HUES48 (cell line): Measurements from ENCODE around the gene CAMK2A.

Experiments used
- H3K27ac ChIP-seq: one replicate; pipeline ENCODE4 v1.7.0; 2013; ENCODE audit warnings: low read depth, low read length, inconsistent platforms
- H3K27me3 ChIP-seq: 2 replicates; pipeline ENCODE4 v1.6.1; 2013; ENCODE audit warnings: mild to moderate bottlenecking, low read length; ENCODE audit not compliant: control insufficient read depth, insufficient read depth
- H3K36me3 ChIP-seq: 2 replicates; pipeline ENCODE4 v1.6.1; 2013; ENCODE audit warnings: low read length; ENCODE audit not compliant: control insufficient read depth, insufficient read depth
- H3K4me1 ChIP-seq: 2 replicates; pipeline ENCODE4 v1.6.1; 2013; ENCODE audit warnings: mild to moderate bottlenecking, low read length; ENCODE audit not compliant: control insufficient read depth, insufficient read depth
- H3K4me3 ChIP-seq: 2 replicates; pipeline ENCODE4 v1.5.1; 2013; ENCODE audit warnings: mild to moderate bottlenecking, low read depth, low read length
- H3K9ac ChIP-seq: 2 replicates; pipeline ENCODE4 v1.6.1; 2013; ENCODE audit warnings: mild to moderate bottlenecking, low read depth, low read length, moderate library complexity
- H3K9me3 ChIP-seq: 2 replicates; pipeline ENCODE4 v1.6.1; 2013; ENCODE audit warnings: low read length; ENCODE audit not compliant: control insufficient read depth, insufficient read depth

The CAMK2A gene

GRCh38 chr5:150289551-150290390 is at the start of gene CAMK2A:
CAMK2A (minus strand) TSS chr5:150289773; CDS start chr5:150289625, 148 bp downstream.
- no peaks in the 10 kb centered on the region for H3K27me3 ChIP-seq
- no peaks in the 10 kb centered on the region for H3K9me3 ChIP-seq
- no peaks in the 10 kb centered on the region for H3K36me3 ChIP-seq
- no peak within 1 kb of the TSS for H3K9ac ChIP-seq
- no peak within 1 kb of the TSS for H3K27ac ChIP-seq
- no peak within 1 kb of the TSS for H3K4me3 ChIP-seq
- no peaks in the 10 kb centered on the region for H3K4me1 ChIP-seq

GRCh38 chr5:150339165-150339564 is 49.6 kb upstream of the CAMK2A start:
- Histone ChIP-seq H3K4me3 (no peak overlapping the region), H3K4me1 (no peaks in the 10 kb centered on the region), H3K9ac (no peak overlapping the region)

GRCh38 chr5:150338546-150338945 is 49.0 kb upstream of the CAMK2A start:
- H3K4me1 ChIP-seq = no peaks in the 10 kb centered on the region
- no peak overlapping the region for H3K9ac ChIP-seq
- H3K36me3 ChIP-seq = no peaks in the 10 kb centered on the region
- no peak overlapping the region for H3K27ac ChIP-seq
- H3K9me3 ChIP-seq = no peaks in the 10 kb centered on the region
- H3K4me3 ChIP-seq = no peak overlapping the region
- H3K27me3 ChIP-seq = no peaks in the 10 kb centered on the region

More at GRCh38 chr5:150339165-150339564, 49.6 kb upstream of the CAMK2A start:
- no peaks in the 10 kb centered on the region for H3K36me3 ChIP-seq
- H3K27me3 ChIP-seq = no peaks in the 10 kb centered on the region
- no peaks in the 10 kb centered on the region for H3K9me3 ChIP-seq
- no peak overlapping the region for H3K27ac ChIP-seq

- Histone ChIP-seq H3K9me3 (no peaks in the 10 kb centered on the region), H3K36me3 (no peaks in the 10 kb centered on the region), H3K27me3 (no peaks in the 10 kb centered on the region), H3K27ac (no peak overlapping the region), H3K4me1 (no peaks in the 10 kb centered on the region), H3K4me3 (no peak overlapping the region), H3K9ac (no peak overlapping the region)
These were observed 46.2 kb upstream of the CAMK2A start for GRCh38 chr5:150335778-150336177.

GRCh38 chr5:150333400-150333799 is 43.8 kb upstream of the CAMK2A start:
- Histone ChIP-seq H3K27ac (no peak overlapping the region), H3K4me1 (no peaks in the 10 kb centered on the region), H3K9ac (no peak overlapping the region), H3K36me3 (no peaks in the 10 kb centered on the region), H3K27me3 (no peaks in the 10 kb centered on the region), H3K4me3 (no peak overlapping the region), H3K9me3 (no peaks in the 10 kb centered on the region)

- Histone ChIP-seq H3K4me3 (no peak overlapping the region), H3K27ac (no peak overlapping the region), H3K4me1 (no peaks in the 10 kb centered on the region), H3K9ac (no peak overlapping the region), H3K9me3 (no peaks in the 10 kb centered on the region), H3K27me3 (no peaks in the 10 kb centered on the region), H3K36me3 (no peaks in the 10 kb centered on the region)
These were observed 40.6 kb upstream of the CAMK2A start for GRCh38 chr5:150329881-150330876.

GRCh38 chr5:150329038-150329437 is 39.5 kb upstream of the CAMK2A start:
- H3K4me1 ChIP-seq = no peaks in the 10 kb centered on the region
- no peak overlapping the region for H3K4me3 ChIP-seq
- no peak overlapping the region for H3K9ac ChIP-seq
- H3K9me3 ChIP-seq = no peaks in the 10 kb centered on the region
- no peak overlapping the region for H3K27ac ChIP-seq
- no peaks in the 10 kb centered on the region for H3K36me3 ChIP-seq
- no peaks in the 10 kb centered on the region for H3K27me3 ChIP-seq

GRCh38 chr5:150328515-150328914 is 38.9 kb upstream of the CAMK2A start:
- Histone ChIP-seq H3K9ac (no peak overlapping the region), H3K9me3 (no peaks in the 10 kb centered on the region), H3K4me3 (no peak overlapping the region)

GRCh38 chr5:150327139-150327538 is 37.6 kb upstream of the CAMK2A start:
- Histone ChIP-seq H3K4me1 (no peaks in the 10 kb centered on the region), H3K9ac (no peak overlapping the region), H3K9me3 (no peaks in the 10 kb centered on the region), H3K36me3 (no peaks in the 10 kb centered on the region), H3K27me3 (no peaks in the 10 kb centered on the region), H3K27ac (no peak overlapping the region), H3K4me3 (no peak overlapping the region)

More at GRCh38 chr5:150328515-150328914, 38.9 kb upstream of the CAMK2A start:
- Histone ChIP-seq H3K27me3 (no peaks in the 10 kb centered on the region), H3K4me1 (no peaks in the 10 kb centered on the region), H3K27ac (no peak overlapping the region), H3K36me3 (no peaks in the 10 kb centered on the region)

GRCh38 chr5:150326707-150327106 is 37.1 kb upstream of the CAMK2A start:
- Histone ChIP-seq H3K4me3 (no peak overlapping the region), H3K27ac (no peak overlapping the region), H3K4me1 (no peaks in the 10 kb centered on the region), H3K9ac (no peak overlapping the region), H3K9me3 (no peaks in the 10 kb centered on the region), H3K27me3 (no peaks in the 10 kb centered on the region), H3K36me3 (no peaks in the 10 kb centered on the region)

- Histone ChIP-seq H3K27ac (no peak overlapping the region), H3K9me3 (no peaks in the 10 kb centered on the region), H3K36me3 (no peaks in the 10 kb centered on the region), H3K9ac (no peak overlapping the region), H3K27me3 (no peaks in the 10 kb centered on the region), H3K4me3 (no peak overlapping the region), H3K4me1 (no peaks in the 10 kb centered on the region)
These were observed 35.9 kb upstream of the CAMK2A start for GRCh38 chr5:150325426-150325825.
